ENCODE measurements around the gene TSPAN18.

TSPAN18 gene

GRCh38 chr11:44752713-44753112 is 26.0 kb downstream of the TSPAN18 start:
- Histone ChIP-seq H3K36me3 (replicated peaks; ENCODE audit: insufficient read depth, low read length) (no peaks in the 10 kb centered on the region), H3K9me2 (replicated peaks; ENCODE audit: insufficient read depth, low read length) (no peaks in the 10 kb centered on the region), H3K4me2 (ENCODE audit: low read depth, low read length) (no peak overlapping the region), H3K4me1 (ENCODE audit: low read length) (no peaks in the 10 kb centered on the region), H2AFZ (ENCODE audit: low read length) (no peak overlapping the region), H3K27me3 (replicated peaks; ENCODE audit: insufficient read depth, low read length) (no peaks in the 10 kb centered on the region), H3K9ac (ENCODE audit: low read length) (no peak overlapping the region), H3K9me3 (replicated peaks; ENCODE audit: insufficient read depth, low read length) (no peaks in the 10 kb centered on the region), H4K20me1 (ENCODE audit: insufficient read depth, low read length) (no peaks in the 10 kb centered on the region), H3F3A (ENCODE audit: insufficient read depth, low read length) (no peaks in the 10 kb centered on the region), H3K79me2 (ENCODE audit: low read length) (no peaks in the 10 kb centered on the region), H3K27ac (ENCODE audit: low read length) (no peak overlapping the region), H3K4me3 (ENCODE audit: low read length) (no peak overlapping the region)
- no peak for DNase-seq
- TF ChIP-seq CTCF (IDR thresholded peaks at IDR 0.05; ENCODE audit: low read length) (no peak), EZH2phosphoT487 (IDR thresholded peaks at IDR 0.05; ENCODE audit: low read length) (no peak), EZH2 (optimal IDR thresholded peaks at IDR 0.05; ENCODE audit: low read depth, low read length) (no peak)

GRCh38 chr11:44753961-44754645 is 27.3 kb downstream of the TSPAN18 start:
- H3K4me2 ChIP-seq (ENCODE audit: low read depth, low read length) = no peak overlapping the region
- H3K4me1 ChIP-seq (ENCODE audit: low read length) = no peaks in the 10 kb centered on the region
- H3K79me2 ChIP-seq (ENCODE audit: low read length) = no peaks in the 10 kb centered on the region
- no peaks in the 10 kb centered on the region for H3K27me3 ChIP-seq (replicated peaks; ENCODE audit: insufficient read depth, low read length)
- no peaks in the 10 kb centered on the region for H4K20me1 ChIP-seq (ENCODE audit: insufficient read depth, low read length)
- no peak overlapping the region for H3K9ac ChIP-seq (ENCODE audit: low read length)
- H3K9me2 ChIP-seq (replicated peaks; ENCODE audit: insufficient read depth, low read length) = no peaks in the 10 kb centered on the region
- no peak for TF ChIP-seq EZH2phosphoT487 (IDR thresholded peaks at IDR 0.05; ENCODE audit: low read length)
- no peak for TF ChIP-seq CTCF (IDR thresholded peaks at IDR 0.05; ENCODE audit: low read length)
- no peak for TF ChIP-seq EZH2 (optimal IDR thresholded peaks at IDR 0.05; ENCODE audit: low read depth, low read length)
- H3F3A ChIP-seq (ENCODE audit: insufficient read depth, low read length) = no peaks in the 10 kb centered on the region
- no peak overlapping the region for H3K27ac ChIP-seq (ENCODE audit: low read length)
- no peak overlapping the region for H3K4me3 ChIP-seq (ENCODE audit: low read length)
- H3K9me3 ChIP-seq (replicated peaks; ENCODE audit: insufficient read depth, low read length) = no peaks in the 10 kb centered on the region
- H3K36me3 ChIP-seq (replicated peaks; ENCODE audit: insufficient read depth, low read length) = no peaks in the 10 kb centered on the region
- no peak overlapping the region for H2AFZ ChIP-seq (ENCODE audit: low read length)
- no peak for DNase-seq

GRCh38 chr11:44754876-44755555 is 28.3 kb downstream of the TSPAN18 start:
- H3F3A ChIP-seq (ENCODE audit: insufficient read depth, low read length) = no peaks in the 10 kb centered on the region
- no peaks in the 10 kb centered on the region for H3K4me1 ChIP-seq (ENCODE audit: low read length)
- H3K4me3 ChIP-seq (ENCODE audit: low read length) = no peak overlapping the region
- H2AFZ ChIP-seq (ENCODE audit: low read length) = no peak overlapping the region
- DNase-seq = no peak
- H4K20me1 ChIP-seq (ENCODE audit: insufficient read depth, low read length) = no peaks in the 10 kb centered on the region
- TF ChIP-seq EZH2 (optimal IDR thresholded peaks at IDR 0.05; ENCODE audit: low read depth, low read length) = no peak
- no peak for TF ChIP-seq EZH2phosphoT487 (IDR thresholded peaks at IDR 0.05; ENCODE audit: low read length)
- no peak for TF ChIP-seq CTCF (IDR thresholded peaks at IDR 0.05; ENCODE audit: low read length)
- no peaks in the 10 kb centered on the region for H3K36me3 ChIP-seq (replicated peaks; ENCODE audit: insufficient read depth, low read length)
- no peaks in the 10 kb centered on the region for H3K9me2 ChIP-seq (replicated peaks; ENCODE audit: insufficient read depth, low read length)
- H3K79me2 ChIP-seq (ENCODE audit: low read length) = no peaks in the 10 kb centered on the region
- H3K9ac ChIP-seq (ENCODE audit: low read length) = no peak overlapping the region
- H3K4me2 ChIP-seq (ENCODE audit: low read depth, low read length) = no peak overlapping the region
- H3K9me3 ChIP-seq (replicated peaks; ENCODE audit: insufficient read depth, low read length) = no peaks in the 10 kb centered on the region
- no peaks in the 10 kb centered on the region for H3K27me3 ChIP-seq (replicated peaks; ENCODE audit: insufficient read depth, low read length)
- H3K27ac ChIP-seq (ENCODE audit: low read length) = no peak overlapping the region
